HCT116 (cell line): Measurements from ENCODE around the gene RPL14. TPM values are rescaled to one million over a fixed set of nuclear protein-coding genes. Genes with fewer than 3 reads are reported as not detected.
A peak's percentile ranks its signal among the peaks of the same experiment; 100 is the strongest.

ENCODE experiments used
- ATAC-seq: fragments of 200-7000 bp; cut with Tn5 transposase; 2 replicates; pipeline ENCODE4 v1.9.1; 2020; ENCODE audit warnings: mild to moderate bottlenecking, moderate library complexity
- Bru-seq: library from RNA; stranded (reverse); fragments of 400-500 nt; gene quantifications from one replicate; lab custom pipeline; 2021; lab: Mats Ljungman, UMichigan
- BruChase-seq, 2 experiments: library from RNA; stranded (reverse); fragments of 400-500 nt; gene quantifications; one replicate each; lab custom pipeline; 2021; lab: Mats Ljungman, UMichigan
- BruUV-seq: library from RNA; stranded (reverse); fragments of 400-500 nt; replicated peaks from 2 replicates; lab custom pipeline; 2021; lab: Mats Ljungman, UMichigan
- CTCF ChIA-PET: fragments of 300-600 bp; sonication (Branson Sonifier 250); formaldehyde crosslinking; loops from one replicate; lab custom pipeline; 2021; ENCODE audit warnings: antibody characterized with exemption; lab: Charles Lee
- POLR2A ChIA-PET: fragments of 300-600, 350-600 bp; sonication (Branson Sonifier 250); formaldehyde crosslinking; loops from one replicate; lab custom pipeline; 2021; ENCODE audit warnings: antibody characterized with exemption; lab: Charles Lee
- RAD21 ChIA-PET, 2 experiments: fragments of 300-600 bp; sonication (Branson Sonifier 250); formaldehyde crosslinking; loops; one replicate each; lab custom pipeline; 2023; ENCODE audit warnings: low total read pairs in 2 of 2; ENCODE audit not compliant: uncharacterized antibody in 2 of 2, unreplicated experiment in 2 of 2, low non-redundant PET in 1 of 2; lab: Charles Lee
- DNase-seq: peaks from one replicate; pipeline ENCODE4 v3.0.0-alpha.2; 2010; ENCODE audit warnings: low read depth, low spot score
- H2AFZ ChIP-seq: fragments of 200-600 bp; shearing (Covaris generic), sonication (generic); 2 replicates; pipeline ENCODE4 v1.6.1; 2017; ENCODE audit warnings: low read depth, mixed run types, mixed read lengths, antibody characterized with exemption, low read length; ENCODE audit not compliant: poor library complexity, severe bottlenecking
- H3K27ac ChIP-seq: 2 replicates; pipeline ENCODE4 v1.5.1; 2012; ENCODE audit warnings: low read depth, low read length
- H3K27me3 ChIP-seq: fragments of 200-600 bp; sonication (generic); 2 replicates; pipeline ENCODE4 v1.6.1; 2016; ENCODE audit warnings: mixed run types, low read length, mixed read lengths; ENCODE audit not compliant: insufficient read depth
- H3K36me3 ChIP-seq, 2 experiments: fragments of 200-500 bp in 1 of 2; fragments of 200-600 bp in 1 of 2; sonication (Bioruptor generic) in 1 of 2; sonication (generic) in 1 of 2; 2 replicates each; pipeline versions ENCODE4 v1.5.1 to v1.6.1; 2014 to 2016; ENCODE audit warnings: low read length in 2 of 2, inconsistent platforms in 1 of 2, mixed read lengths in 1 of 2, mixed run types in 1 of 2; ENCODE audit not compliant: insufficient read depth in 2 of 2, control insufficient read depth in 1 of 2
- H3K4me1 ChIP-seq, 2 experiments: fragments of 200-600 bp in 1 of 2; sonication (generic) in 1 of 2; 2 replicates each; pipeline versions ENCODE4 v1.5.1 to v1.6.1; 2012 to 2017; ENCODE audit warnings: low read length in 2 of 2, inconsistent platforms in 1 of 2, mild to moderate bottlenecking in 1 of 2, mixed read lengths in 1 of 2, mixed run types in 1 of 2, moderate library complexity in 1 of 2; ENCODE audit not compliant: insufficient read depth in 2 of 2, control insufficient read depth in 1 of 2
- H3K4me2 ChIP-seq: fragments of 200-600 bp; sonication (generic); 2 replicates; pipeline ENCODE4 v1.6.1; 2017; ENCODE audit warnings: mixed run types, low read length, mixed read lengths
- H3K4me3 ChIP-seq, 2 experiments: fragments of 200-600 bp in 1 of 2; sonication (generic) in 1 of 2; replicated peaks in 1 of 2; 2 replicates each; pipeline ENCODE4 v1.5.1; 2011 to 2016; ENCODE audit warnings: low read length in 2 of 2, control low read depth in 1 of 2, low read depth in 1 of 2, mild to moderate bottlenecking in 1 of 2, mixed read lengths in 1 of 2, mixed run types in 1 of 2
- H3K79me2 ChIP-seq: fragments of 200-600 bp; sonication (generic); 2 replicates; pipeline ENCODE4 v1.6.1; 2017; ENCODE audit warnings: mild to moderate bottlenecking, mixed run types, low read length, moderate library complexity, mixed read lengths; ENCODE audit not compliant: insufficient read depth
- H3K9ac ChIP-seq: fragments of 200-600 bp; sonication (generic); 2 replicates; pipeline ENCODE4 v1.6.1; 2016; ENCODE audit warnings: low read length, mixed read lengths
- H3K9me2 ChIP-seq: fragments of 200-600 bp; sonication (generic), shearing (Covaris generic); 2 replicates; pipeline ENCODE4 v1.6.1; 2017; ENCODE audit warnings: mixed run types, mild to moderate bottlenecking, moderate library complexity; ENCODE audit not compliant: insufficient read depth
- H3K9me3 ChIP-seq, 2 experiments: fragments of 200-500 bp in 1 of 2; fragments of 200-600 bp in 1 of 2; sonication (Bioruptor generic) in 1 of 2; sonication (generic) in 1 of 2; 2 replicates each; pipeline ENCODE4 v1.6.1; 2014 to 2017; ENCODE audit warnings: low read length in 2 of 2, mixed read lengths in 2 of 2, inconsistent platforms in 1 of 2, low read depth in 1 of 2, mild to moderate bottlenecking in 1 of 2, mixed run types in 1 of 2, moderate library complexity in 1 of 2; ENCODE audit not compliant: control insufficient read depth in 1 of 2, insufficient read depth in 1 of 2
- H4K20me1 ChIP-seq: fragments of 200-600 bp; sonication (generic), shearing (Covaris generic); 2 replicates; pipeline ENCODE4 v1.6.1; 2017; ENCODE audit warnings: mixed run types, mild to moderate bottlenecking, moderate library complexity; ENCODE audit not compliant: insufficient read depth
- ATF3 ChIP-seq: IDR thresholded peaks from 2 replicates; pipeline ENCODE4 v1.6.1; 2012
- EGR1 ChIP-seq: IDR thresholded peaks from 2 replicates; pipeline ENCODE4 v1.6.1; 2012; ENCODE audit warnings: low read depth
- ELF1 ChIP-seq: IDR thresholded peaks from 2 replicates; pipeline ENCODE4 v1.6.1; 2012; ENCODE audit warnings: low read depth, borderline replicate concordance
- EZH2 ChIP-seq: fragments of 200-600 bp; sonication (generic); IDR thresholded peaks from 2 replicates; pipeline ENCODE4 v1.6.1; 2017; ENCODE audit warnings: antibody characterized with exemption, mixed run types
- EZH2phosphoT487 ChIP-seq: fragments of 200-600 bp; IDR thresholded peaks from 2 replicates; pipeline ENCODE4 v1.6.1; 2018; ENCODE audit warnings: antibody characterized with exemption, borderline replicate concordance
- JUND ChIP-seq: IDR thresholded peaks from 2 replicates; pipeline ENCODE4 v1.6.1; 2012
- MAX ChIP-seq: IDR thresholded peaks from 2 replicates; pipeline ENCODE4 v1.6.1; 2012
- POLR2A ChIP-seq: IDR thresholded peaks from 2 replicates; pipeline ENCODE4 v1.7.0; 2011; ENCODE audit warnings: borderline replicate concordance; ENCODE audit not compliant: insufficient read depth, insufficient read length; ENCODE audit errors: extremely low read depth
- POLR2AphosphoS5 ChIP-seq: IDR thresholded peaks from 2 replicates; pipeline ENCODE4 v1.6.1; 2011; ENCODE audit warnings: mild to moderate bottlenecking, low read depth, low read length, moderate library complexity
- SIN3A ChIP-seq: IDR thresholded peaks from 2 replicates; pipeline ENCODE4 v1.6.1; 2012; ENCODE audit warnings: low read depth
- SP1 ChIP-seq: IDR thresholded peaks from 2 replicates; pipeline ENCODE4 v1.6.1; 2012; ENCODE audit warnings: low read depth
- SRF ChIP-seq: IDR thresholded peaks from 2 replicates; pipeline ENCODE4 v1.6.1; 2012; ENCODE audit warnings: low read depth
- YY1 ChIP-seq: IDR thresholded peaks from 2 replicates; pipeline ENCODE4 v1.6.1; 2011; ENCODE audit warnings: low read length, low read depth, moderate library complexity, mild to moderate bottlenecking; ENCODE audit not compliant: insufficient replicate concordance; ENCODE audit errors: extremely low read depth
- ZFX ChIP-seq: fragments of 450-650 bp; IDR thresholded peaks from 2 replicates; pipeline ENCODE4 v1.6.1; 2017
- ZNF274 ChIP-seq: fragments of 200-500 bp; sonication (Bioruptor generic); IDR thresholded peaks from 2 replicates; pipeline ENCODE4 v1.6.1; 2014; ENCODE audit warnings: mild to moderate bottlenecking, low read depth, low read length, inconsistent platforms
- intact Hi-C: fragments of 100-400 bp; cut with micrococcal nuclease; formaldehyde crosslinking; loops from 2 replicates; pipeline ENCODE4 v1.10.0; 2022
- long read RNA-seq: library from polyadenylated mRNA; unstranded; transcript quantifications from one replicate; pipeline ENCODE4 v2.0.0, GENCODE V29; 2021; ENCODE audit not compliant: unreplicated experiment
- polyA plus RNA-seq: library from polyadenylated mRNA; unstranded; fragments of >200 nt; gene quantifications from 2 replicates; pipeline ENCODE4 v1.2.1, GENCODE V29; 2012; ENCODE audit warnings: missing spikeins
- total RNA-seq: library from RNA; stranded (reverse); gene quantifications from one replicate; pipeline ENCODE4 v1.2.1, GENCODE V29; 2021; ENCODE audit not compliant: unreplicated experiment
- TF ChIP-seq, protein P1 (sequence below): IDR thresholded peaks from 2 replicates; pipeline ENCODE4 v1.6.1; 2011; ENCODE audit warnings: mild to moderate bottlenecking, low read length, moderate library complexity; ENCODE audit not compliant: insufficient replicate concordance; ENCODE audit errors: extremely low read depth

RPL14 gene
- total RNA-seq: 2,938 TPM
- polyA plus RNA-seq: 1,265 and 1,358 TPM in 2 replicates
- percentile 98 among the genes with signal in this experiment for Bru-seq, nascent RNA
- percentile 99 among the genes with signal in this experiment for BruChase-seq, experiment 1, labeled RNA remaining after a 6-hour chase
- BruChase-seq, experiment 2, labeled RNA remaining after a 2-hour chase: percentile 99 among the genes with signal in this experiment
- long read RNA-seq, full-length matches to known transcripts: 453 of 474 reads
- long read RNA-seq, partial matches to known transcripts: 7 of 474 reads
- long read RNA-seq, other reads (novel, unspliced or antisense): 14 of 474 reads

GRCh38 chr3:40456940-40457823 lies at the start of gene RPL14:
RPL14 (plus strand) TSS chr3:40457339; CDS start chr3:40457472, 133 bp downstream.
- H4K20me1 ChIP-seq: peaks cover 29% of the 10 kb centered on the region; the same call in 1 of the 2 replicates
- peaks cover 12 to 28% of the 10 kb centered on the region in 2 experiments; a peak in 3 of 4 replicates for H3K4me1 ChIP-seq
- POLR2A ChIA-PET: interaction anchor here (0.6 to 1.5 kb wide), 7 partner anchors 20 to 248 kb away, joined by 3 to 9 read pairs (median 4); partner anchors contain the start of genes ZNF619, ZNF620 and ZNF621
- no peaks in the 10 kb centered on the region for H3K9me3 ChIP-seq
- peak within 1 kb of the TSS; percentile 70 to 90 for H3K4me3 ChIP-seq
- H3K9me2 ChIP-seq: no peaks in the 10 kb centered on the region
- H3K27me3 ChIP-seq: no peaks in the 10 kb centered on the region
- peak within 1 kb of the TSS; percentile 92 for H3K4me2 ChIP-seq
- ATAC-seq: peak; percentile 76
- DNase-seq: peak; percentile 87
- H3K27ac ChIP-seq: peak within 1 kb of the TSS; percentile 87
- H3K79me2 ChIP-seq: peaks cover 57% of the 10 kb centered on the region
- H3K36me3 ChIP-seq: peaks cover 39 to 40% of the 10 kb centered on the region in 2 experiments
- no peak within 1 kb of the TSS for H2AFZ ChIP-seq
- BruUV-seq: no TSS peak
- RAD21 ChIA-PET: no interaction called here
- TF ChIP-seq ATF3 (no peak), EGR1 (no peak), MAX (peak; percentile 96), SP1 (peak; percentile 82), SRF (no peak), EZH2 (no peak), JUND (peak; percentile 29; the same call in 1 of the 2 replicates), ELF1 (no peak), EZH2phosphoT487 (no peak), POLR2AphosphoS5 (peak; percentile 99), YY1 (peak; percentile 97), POLR2A (peak; percentile 94), ZNF274 (no peak), ZFX (peak; percentile 98), SIN3A (peak; percentile 93)
- TF ChIP-seq, protein P1, sequence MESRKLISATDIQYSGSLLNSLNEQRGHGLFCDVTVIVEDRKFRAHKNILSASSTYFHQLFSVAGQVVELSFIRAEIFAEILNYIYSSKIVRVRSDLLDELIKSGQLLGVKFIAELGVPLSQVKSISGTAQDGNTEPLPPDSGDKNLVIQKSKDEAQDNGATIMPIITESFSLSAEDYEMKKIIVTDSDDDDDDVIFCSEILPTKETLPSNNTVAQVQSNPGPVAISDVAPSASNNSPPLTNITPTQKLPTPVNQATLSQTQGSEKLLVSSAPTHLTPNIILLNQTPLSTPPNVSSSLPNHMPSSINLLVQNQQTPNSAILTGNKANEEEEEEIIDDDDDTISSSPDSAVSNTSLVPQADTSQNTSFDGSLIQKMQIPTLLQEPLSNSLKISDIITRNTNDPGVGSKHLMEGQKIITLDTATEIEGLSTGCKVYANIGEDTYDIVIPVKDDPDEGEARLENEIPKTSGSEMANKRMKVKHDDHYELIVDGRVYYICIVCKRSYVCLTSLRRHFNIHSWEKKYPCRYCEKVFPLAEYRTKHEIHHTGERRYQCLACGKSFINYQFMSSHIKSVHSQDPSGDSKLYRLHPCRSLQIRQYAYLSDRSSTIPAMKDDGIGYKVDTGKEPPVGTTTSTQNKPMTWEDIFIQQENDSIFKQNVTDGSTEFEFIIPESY: no peak
- TF ChIP-seq, all 23 proteins: peak for 8
- H3K9ac ChIP-seq: peak within 1 kb of the TSS; percentile 97
- CTCF ChIA-PET: interaction anchor here (1.2 kb wide), 1 partner anchor 124 kb away, joined by 4 read pairs; no protein-coding TSS in a partner anchor
- intact Hi-C loops: no loop called here
